SK-N-MC (cell line): ENCODE results near the gene PTPRN2.

Source experiments
- EZH2 ChIP-seq: fragments of 200-600 bp; sonication (generic); IDR thresholded peaks from one replicate; pipeline ENCODE4 v1.6.1; 2017; ENCODE audit warnings: antibody characterized with exemption
- POLR2AphosphoS5 ChIP-seq: IDR thresholded peaks from 2 replicates; pipeline ENCODE4 v1.6.1; 2012; ENCODE audit warnings: mild to moderate bottlenecking, low read depth, low read length, borderline replicate concordance

GRCh38 chr7:158561659-158562058 is 26.0 kb downstream of the PTPRN2 start:
- TF ChIP-seq POLR2AphosphoS5 (no peak), EZH2 (no peak)
